GM21447 (cell line): ENCODE data around the gene C9.
A peak's percentile ranks its signal among the peaks of the same experiment; 100 is the strongest.
"Not testable (repeated sequence)": the region's sequence is repeated elsewhere in the genome, so short reads cannot be mapped to it uniquely, and the experiment has no call there.

Experiments used
- ATAC-seq: cut with Tn5 transposase; IDR thresholded peaks from one replicate; pipeline ENCODE4 v1.9.1; 2021; ENCODE audit not compliant: unreplicated experiment

C9 gene

DNA sequence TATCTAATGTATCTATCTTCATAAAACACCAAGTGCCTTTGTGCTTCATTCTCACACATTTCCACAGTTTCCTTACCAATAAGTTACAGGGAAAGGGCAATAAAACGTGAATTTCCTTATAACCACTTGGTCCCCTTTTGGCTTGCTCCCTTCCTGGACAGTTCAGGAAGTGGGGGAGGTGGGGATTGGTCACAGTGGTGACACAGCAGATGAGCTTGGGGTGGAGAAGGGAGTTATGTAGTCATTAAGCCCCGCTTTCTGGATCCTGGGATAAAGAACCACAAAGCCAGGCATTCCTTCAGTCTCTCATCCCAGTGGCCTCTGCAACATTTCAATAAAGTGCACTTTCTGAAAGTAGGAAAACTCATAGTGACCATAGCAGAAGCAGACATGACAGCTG lies 97.9 kb downstream of the C9 start:
- ATAC-seq = no peak

DNA sequence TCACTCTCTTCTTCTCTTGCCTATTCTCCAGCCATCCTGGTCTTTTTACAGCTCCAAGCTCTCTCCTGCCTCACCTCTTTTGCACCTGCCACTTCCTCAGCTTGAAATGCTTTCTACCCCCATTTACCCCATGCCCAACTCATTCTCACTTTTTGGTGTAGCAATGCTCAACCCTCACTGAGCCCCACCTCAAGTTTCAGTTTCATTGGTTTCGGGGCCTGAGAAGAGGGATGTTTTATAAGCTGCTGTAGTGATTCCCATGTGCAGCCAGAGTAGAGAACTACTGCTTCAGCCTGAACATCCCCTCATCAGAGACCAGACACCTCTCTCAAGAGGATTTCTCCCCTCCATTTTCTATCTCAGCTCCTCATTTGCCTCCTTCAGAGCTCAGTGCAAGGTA lies 99.8 kb downstream of the C9 start:
- ATAC-seq = peak; percentile 96

DNA sequence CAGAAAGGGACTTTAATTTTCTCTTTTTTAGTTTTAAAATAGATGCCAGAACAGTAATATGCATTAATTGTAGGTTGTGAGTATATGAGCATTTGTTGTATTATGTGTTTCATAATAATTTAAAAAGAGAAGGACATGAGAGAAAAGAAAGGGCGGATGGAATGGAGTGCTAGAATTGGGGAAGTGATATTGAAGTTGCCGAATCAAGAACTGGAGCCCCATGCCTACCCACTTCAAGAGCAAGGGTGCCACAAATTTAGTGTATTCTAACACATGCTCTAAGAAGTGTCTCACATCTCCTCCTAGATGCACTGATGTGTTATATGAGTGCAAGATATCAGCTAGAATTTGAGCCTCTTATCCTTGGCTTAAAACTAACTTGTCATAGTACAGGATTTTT lies 101.3 kb downstream of the C9 start:
- no peak for ATAC-seq

DNA sequence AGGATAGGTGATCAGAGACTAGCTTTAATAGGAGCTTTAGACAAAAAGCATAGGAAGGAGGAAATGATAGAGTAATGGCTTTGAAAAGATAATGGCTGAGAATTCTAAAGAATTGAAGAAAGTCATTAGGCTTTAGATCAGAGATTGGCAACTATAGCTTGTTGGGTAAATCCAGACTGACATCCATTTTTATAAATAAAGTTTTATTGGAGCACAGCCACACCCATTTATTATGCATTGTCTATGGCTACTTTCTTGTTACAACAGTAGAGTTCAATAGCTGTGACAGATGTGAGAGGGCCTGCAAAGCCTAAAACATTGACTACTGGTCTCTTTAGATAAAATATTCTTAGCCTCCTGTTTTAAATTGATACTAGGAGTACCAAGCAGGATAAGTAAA lies 104.2 kb downstream of the C9 start:
- ATAC-seq = no peak

DNA sequence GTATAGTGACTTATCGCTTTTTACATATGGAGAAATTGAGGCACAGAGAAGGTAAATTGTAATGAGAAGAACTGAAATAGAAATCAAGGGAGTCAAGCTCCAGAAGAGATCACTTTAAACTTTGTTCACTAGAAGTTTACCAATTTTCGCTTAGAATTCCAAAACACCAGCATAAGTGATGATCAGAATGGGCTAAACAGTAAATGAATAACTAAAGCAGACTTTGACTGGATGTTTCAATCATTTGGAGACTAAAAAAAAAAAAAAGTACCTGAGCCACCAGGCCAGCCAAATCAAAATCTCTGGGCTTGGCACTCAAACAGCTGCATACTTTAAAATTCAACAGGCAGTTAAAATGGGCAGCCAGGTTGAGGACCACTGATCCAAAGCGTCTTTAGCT lies 106.7 kb downstream of the C9 start:
- ATAC-seq = no peak

DNA sequence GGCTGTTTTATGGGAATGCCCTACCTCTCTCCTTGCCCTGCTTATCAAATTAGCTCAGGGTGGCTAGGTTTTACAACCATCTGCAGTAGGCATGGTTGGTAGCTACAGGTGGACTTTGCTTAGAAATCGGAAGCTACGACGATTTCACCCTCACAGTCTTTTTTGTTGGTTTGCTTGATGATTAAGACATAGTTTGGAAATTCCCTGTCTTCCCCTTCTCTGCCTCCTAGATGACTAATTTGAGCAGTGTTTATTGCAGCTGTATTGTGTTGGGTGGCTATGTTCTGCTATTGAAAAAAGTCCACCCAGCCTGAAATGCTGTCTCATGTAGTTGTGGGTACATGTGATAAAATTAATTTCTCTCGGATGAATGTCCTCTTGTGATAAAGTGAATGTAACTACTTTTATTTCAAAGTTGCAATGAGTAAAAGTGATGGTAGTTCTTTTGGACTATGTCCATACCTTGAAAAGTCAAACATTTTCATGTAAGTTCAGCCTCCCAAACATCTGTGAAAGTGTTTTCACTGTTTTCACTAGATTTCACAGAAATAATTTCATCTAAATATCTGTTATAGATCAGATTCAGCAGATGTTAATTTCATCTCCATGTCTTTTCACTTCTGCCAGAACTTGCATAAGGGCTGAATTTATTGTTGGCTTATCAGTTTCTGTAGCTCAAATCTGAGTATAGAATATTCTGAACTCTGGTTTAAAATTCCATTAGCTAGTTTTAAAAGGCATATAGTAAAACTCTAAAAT lies 107.6 kb downstream of the C9 start:
- ATAC-seq = peak; percentile 65

DNA sequence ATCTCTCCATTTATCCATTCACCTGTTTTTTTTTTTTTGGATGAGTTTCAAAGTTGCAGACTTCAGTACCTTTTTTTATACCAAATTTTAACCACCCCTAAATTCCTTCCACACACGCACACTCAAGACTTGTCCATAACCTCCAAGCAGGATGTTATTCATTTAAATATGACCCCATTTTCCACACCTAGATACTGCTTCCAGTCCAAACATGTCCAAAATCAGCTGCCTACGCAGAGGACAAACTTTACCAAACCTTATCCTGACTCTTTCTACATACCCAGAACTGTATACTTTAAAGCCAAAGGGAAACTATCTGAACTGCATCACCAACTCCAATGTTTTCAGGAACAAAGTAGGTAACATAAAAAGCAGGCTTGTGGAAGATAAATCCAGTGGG lies 108.9 kb downstream of the C9 start:
- ATAC-seq = no peak

DNA sequence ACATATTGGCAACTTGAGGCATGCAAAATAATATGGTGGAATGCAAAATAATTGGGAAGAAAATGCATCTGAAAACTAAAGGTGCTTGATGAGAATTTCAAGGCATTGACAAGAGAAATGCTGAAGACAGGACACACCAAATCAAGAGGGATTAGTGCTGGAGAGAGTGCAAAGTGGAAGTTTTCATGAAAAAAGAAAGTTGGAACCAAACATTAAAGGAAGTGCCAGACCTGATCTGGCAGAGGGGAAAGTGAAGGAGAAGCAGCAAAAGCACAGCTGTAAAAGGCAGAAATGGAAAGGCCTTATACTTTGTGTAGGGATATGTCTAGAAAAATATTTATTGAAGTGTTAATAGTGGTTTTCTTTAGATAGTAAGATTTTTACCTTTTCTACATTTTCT lies 109.6 kb downstream of the C9 start:
- no peak for ATAC-seq

DNA sequence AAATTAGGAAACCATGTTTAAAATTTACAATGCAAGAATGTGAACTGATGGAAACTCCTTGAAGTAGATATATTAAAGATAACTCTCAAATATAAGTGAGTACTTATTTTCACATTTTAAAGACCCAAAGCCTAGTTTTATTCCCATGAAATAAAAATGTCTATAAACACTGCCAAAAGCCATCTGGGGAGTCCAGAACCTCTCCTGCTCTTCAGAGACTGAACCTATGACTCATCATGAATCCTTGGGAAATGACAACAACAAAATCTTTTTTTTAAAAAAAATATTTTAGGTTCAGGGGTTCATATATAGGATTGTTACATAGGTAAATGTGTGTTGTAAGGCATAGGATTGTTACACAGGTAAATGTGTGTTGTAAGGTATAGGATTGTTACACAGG lies 111.1 kb downstream of the C9 start:
- ATAC-seq = no peak

DNA sequence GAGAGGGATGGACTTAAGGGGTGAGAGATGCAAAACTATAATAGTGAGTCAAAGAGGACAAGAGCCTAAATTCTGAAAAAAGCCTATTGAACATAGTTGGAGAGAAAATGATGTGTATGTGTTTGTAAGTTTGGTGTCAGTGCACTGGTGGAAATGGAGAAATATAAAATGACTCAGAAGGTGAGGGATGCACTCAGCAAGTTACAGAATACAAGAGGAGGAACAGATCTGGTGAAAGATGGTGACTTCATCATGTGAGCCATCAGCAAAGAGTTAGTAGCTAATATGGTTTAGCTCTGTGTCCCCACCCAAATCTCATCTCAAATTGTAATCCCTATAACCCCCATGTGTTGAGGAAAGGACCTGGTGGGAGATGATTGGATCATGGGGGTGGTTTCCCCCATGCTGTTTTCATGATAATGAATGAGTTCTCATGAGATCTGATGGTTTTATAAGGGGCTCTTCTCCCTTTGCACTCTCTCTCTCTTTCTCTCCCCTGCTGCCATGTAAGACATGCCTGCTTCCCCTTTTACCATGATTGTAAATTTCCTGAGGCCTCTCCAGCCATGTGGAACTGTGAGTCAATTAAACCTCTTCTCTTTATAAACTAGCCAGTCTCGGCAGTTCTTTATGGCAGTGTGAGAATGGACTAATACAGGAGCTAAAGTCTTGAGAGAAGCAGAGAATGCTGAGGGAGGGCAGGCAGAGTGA lies 114.6 kb downstream of the C9 start:
- ATAC-seq = no peak

DNA sequence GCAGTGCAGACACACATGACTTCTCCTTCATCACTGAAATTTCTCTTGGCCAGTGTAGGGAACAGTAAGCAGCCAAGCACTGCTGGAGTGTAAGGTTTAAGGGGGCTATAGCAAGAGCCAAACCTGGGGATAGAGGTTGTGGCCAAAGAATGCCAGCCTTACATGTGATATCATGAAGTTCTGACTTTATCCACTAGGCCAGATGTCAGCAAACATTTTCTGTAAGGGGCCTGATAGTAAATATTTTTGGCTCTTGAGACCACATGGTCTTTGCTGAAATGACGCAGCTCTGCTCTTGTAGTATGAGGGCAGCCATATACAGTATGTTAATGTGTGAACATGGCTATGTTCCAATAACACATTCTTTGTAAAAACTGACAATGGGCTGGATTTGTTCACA lies 115.2 kb downstream of the C9 start:
- no peak for ATAC-seq

DNA sequence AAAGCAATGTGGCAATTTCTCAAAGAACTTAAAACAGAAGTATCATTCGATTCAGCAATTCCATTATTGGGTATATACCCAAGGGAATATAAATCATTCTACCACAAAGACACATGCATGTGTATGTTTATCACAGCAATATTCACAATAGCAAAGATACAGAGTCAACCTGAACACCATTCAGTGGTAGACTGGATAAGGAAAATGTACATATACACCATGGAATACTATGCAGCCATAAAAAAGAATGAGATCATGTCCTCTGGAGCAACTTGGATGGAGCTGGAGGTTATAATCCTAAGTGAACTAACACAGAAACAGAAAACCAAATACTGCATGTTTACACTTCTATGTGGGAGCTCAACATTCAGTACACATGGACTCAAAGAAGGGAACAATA lies 123.5 kb downstream of the C9 start:
- ATAC-seq = no peak

DNA sequence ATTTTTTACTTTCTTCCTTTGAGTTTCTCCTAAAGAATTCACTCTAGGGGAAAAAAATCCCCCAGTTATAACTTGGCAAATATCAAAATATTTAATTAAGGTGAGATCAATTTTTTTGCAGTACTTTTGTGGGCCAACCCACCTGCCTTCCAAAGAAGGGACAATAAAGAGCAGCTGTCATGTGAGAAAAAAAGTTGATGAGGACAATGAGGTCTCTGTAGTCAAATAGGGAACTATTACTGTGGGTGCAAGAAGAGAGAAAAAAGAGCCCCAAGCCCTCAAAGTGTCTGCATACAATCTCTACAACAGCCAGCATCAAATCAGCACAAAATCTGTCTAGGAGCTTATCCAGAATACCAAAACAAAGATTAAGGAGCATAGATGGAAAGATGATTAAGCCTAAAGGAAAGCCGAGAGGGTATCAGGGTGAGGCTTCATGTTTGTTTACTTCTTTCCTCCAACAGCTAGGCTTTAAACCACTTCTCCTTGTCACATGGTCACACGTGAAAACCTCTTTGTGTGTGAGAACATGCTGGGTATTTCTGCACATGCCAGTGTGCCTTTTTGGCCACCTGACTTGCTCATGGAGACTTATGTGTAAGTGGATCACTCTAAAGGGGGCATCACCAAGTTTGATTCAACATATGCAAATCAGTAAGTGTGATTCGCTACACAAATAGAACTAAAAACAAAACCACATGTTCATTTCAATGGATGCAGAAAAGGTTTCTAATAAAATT lies 125.8 kb downstream of the C9 start:
- no peak for ATAC-seq

DNA sequence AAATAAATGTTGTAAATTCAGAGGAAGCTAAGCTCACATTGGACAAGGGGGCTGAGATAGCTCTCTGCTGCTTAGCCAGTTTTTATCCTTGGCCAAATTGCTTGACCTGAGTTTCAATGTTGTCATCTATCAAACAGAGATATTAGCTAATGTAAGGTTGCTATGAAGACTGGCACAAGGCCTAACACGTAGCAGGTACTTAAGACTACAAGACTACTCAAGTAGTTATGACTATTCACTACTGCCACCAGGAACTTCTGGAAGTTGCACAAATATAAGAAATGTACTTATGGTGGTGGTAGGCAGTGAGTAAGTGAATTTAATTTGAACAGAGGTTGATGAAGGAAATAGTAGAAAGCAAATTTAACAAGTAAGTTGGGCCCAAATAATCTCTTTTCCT lies 127.6 kb downstream of the C9 start:
- ATAC-seq = no peak

DNA sequence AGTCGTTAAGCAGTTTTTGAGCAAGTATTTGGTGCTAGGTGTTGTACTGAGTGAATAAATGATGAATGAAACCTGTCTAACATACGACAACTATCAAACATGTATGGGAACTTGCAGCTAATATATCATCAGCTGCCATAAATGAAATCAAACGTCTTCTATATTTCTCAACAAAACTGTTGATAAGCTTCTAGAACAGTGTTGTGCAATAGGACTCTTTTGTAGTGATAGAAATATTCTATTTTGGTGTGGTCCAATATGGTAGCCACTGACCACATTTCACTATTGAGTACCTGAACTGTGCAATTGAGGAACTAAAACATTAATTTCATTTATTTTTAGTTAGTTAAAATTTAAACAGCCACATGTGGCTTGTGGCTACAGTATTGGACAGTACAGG lies 128.6 kb downstream of the C9 start:
- no peak for ATAC-seq

DNA sequence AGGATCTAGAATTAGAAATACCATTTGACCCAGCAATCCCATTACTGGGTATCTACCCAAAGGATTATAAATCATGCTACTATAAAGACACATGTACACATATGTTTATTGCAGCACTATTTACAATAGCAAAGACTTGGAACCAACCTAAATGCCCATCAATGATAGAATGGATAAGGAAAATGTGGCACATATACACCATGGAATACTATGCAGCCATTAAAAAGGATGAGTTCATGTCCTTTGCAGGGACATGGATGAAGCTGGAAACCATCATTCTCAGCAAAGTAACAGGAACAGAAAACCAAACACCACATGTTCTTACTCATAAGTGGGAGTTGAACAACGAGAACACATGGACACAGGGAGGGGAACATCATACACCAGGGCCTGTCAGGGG lies 129.8 kb downstream of the C9 start:
- ATAC-seq = not testable (repeated sequence)
